ENCODE results near the gene BBS9.

The BBS9 gene

GRCh38 chr7:33596686-33597085, 467.3 kb downstream of the BBS9 start:
- TF ChIP-seq EZH2phosphoT487 (IDR thresholded peaks at IDR 0.05; ENCODE audit: low read depth) = no peak
- TF ChIP-seq, protein P1, sequence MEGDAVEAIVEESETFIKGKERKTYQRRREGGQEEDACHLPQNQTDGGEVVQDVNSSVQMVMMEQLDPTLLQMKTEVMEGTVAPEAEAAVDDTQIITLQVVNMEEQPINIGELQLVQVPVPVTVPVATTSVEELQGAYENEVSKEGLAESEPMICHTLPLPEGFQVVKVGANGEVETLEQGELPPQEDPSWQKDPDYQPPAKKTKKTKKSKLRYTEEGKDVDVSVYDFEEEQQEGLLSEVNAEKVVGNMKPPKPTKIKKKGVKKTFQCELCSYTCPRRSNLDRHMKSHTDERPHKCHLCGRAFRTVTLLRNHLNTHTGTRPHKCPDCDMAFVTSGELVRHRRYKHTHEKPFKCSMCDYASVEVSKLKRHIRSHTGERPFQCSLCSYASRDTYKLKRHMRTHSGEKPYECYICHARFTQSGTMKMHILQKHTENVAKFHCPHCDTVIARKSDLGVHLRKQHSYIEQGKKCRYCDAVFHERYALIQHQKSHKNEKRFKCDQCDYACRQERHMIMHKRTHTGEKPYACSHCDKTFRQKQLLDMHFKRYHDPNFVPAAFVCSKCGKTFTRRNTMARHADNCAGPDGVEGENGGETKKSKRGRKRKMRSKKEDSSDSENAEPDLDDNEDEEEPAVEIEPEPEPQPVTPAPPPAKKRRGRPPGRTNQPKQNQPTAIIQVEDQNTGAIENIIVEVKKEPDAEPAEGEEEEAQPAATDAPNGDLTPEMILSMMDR (IDR thresholded peaks at IDR 0.05; ENCODE audit: low read depth, low read length) = no peak
- no peak overlapping the region for H3K27ac ChIP-seq (ENCODE audit: low read length)
- H3K79me2 ChIP-seq (ENCODE audit: low read length) = no peaks in the 10 kb centered on the region
- no peak overlapping the region for H3K4me3 ChIP-seq (ENCODE audit: low read length)
- no peaks in the 10 kb centered on the region for H3K9me3 ChIP-seq (ENCODE audit: insufficient read depth, low read length)
- no peak overlapping the region for H3K9ac ChIP-seq (ENCODE audit: low read length)
- peaks cover 2% of the 10 kb centered on the region for H3K4me1 ChIP-seq (ENCODE audit: low read length)
- H3K27me3 ChIP-seq (ENCODE audit: low read depth, low read length) = no peaks in the 10 kb centered on the region
- H3K36me3 ChIP-seq (replicated peaks; ENCODE audit: low read depth, low read length) = no peaks in the 10 kb centered on the region
- no peak overlapping the region for H2AFZ ChIP-seq (ENCODE audit: low read depth, low read length)
- H4K20me1 ChIP-seq (ENCODE audit: insufficient read depth, low read length) = no peaks in the 10 kb centered on the region
- H3K4me2 ChIP-seq (ENCODE audit: low read length) = no peak overlapping the region

- no peak overlapping the region for H3K27ac ChIP-seq (ENCODE audit: low read length)
- H3K36me3 ChIP-seq (replicated peaks; ENCODE audit: low read depth, low read length) = no peaks in the 10 kb centered on the region
- H3K4me3 ChIP-seq (ENCODE audit: low read length) = no peak overlapping the region
- no peaks in the 10 kb centered on the region for H3K4me1 ChIP-seq (ENCODE audit: low read length)
- H3K79me2 ChIP-seq (ENCODE audit: low read length) = no peaks in the 10 kb centered on the region
- TF ChIP-seq, protein P1 (IDR thresholded peaks at IDR 0.05; ENCODE audit: low read depth, low read length) = no peak
- no peak for TF ChIP-seq EZH2phosphoT487 (IDR thresholded peaks at IDR 0.05; ENCODE audit: low read depth)
- no peak overlapping the region for H2AFZ ChIP-seq (ENCODE audit: low read depth, low read length)
- H3K4me2 ChIP-seq (ENCODE audit: low read length) = no peak overlapping the region
- no peaks in the 10 kb centered on the region for H4K20me1 ChIP-seq (ENCODE audit: insufficient read depth, low read length)
- no peaks in the 10 kb centered on the region for H3K9me3 ChIP-seq (ENCODE audit: insufficient read depth, low read length)
- no peaks in the 10 kb centered on the region for H3K27me3 ChIP-seq (ENCODE audit: low read depth, low read length)
- H3K9ac ChIP-seq (ENCODE audit: low read length) = no peak overlapping the region
Observed at GRCh38 chr7:33597181-33597580, 467.8 kb downstream of the BBS9 start.

DNA sequence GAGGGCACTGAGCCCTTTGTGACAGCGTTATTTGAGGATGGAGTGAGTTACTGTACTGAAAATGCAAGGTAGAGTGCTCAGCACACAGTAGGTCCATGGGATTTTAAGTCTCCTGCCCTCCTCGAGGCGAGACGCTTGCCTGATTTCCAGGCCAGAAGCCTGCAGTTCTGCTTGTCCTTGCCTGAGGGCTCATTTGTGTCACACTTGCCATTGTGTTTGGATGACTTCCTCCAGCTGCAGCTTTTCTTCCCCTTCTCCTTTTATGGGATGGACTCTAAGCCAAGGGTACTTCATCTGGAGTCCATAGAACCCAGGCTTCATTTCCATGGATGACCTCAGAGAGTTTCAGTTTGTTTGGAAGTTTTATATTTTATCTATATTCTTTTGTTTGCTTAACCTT, 471.7 kb downstream of the BBS9 start:
- H2AFZ ChIP-seq (ENCODE audit: low read depth, low read length) = no peak overlapping the region
- H3K27me3 ChIP-seq (ENCODE audit: low read depth, low read length) = no peaks in the 10 kb centered on the region
- H3K79me2 ChIP-seq (ENCODE audit: low read length) = no peaks in the 10 kb centered on the region
- H3K9ac ChIP-seq (ENCODE audit: low read length) = no peak overlapping the region
- H3K9me3 ChIP-seq (ENCODE audit: insufficient read depth, low read length) = no peaks in the 10 kb centered on the region
- H4K20me1 ChIP-seq (ENCODE audit: insufficient read depth, low read length) = no peaks in the 10 kb centered on the region
- no peak overlapping the region for H3K4me2 ChIP-seq (ENCODE audit: low read length)
- H3K36me3 ChIP-seq (replicated peaks; ENCODE audit: low read depth, low read length) = no peaks in the 10 kb centered on the region
- no peak overlapping the region for H3K27ac ChIP-seq (ENCODE audit: low read length)
- no peaks in the 10 kb centered on the region for H3K4me1 ChIP-seq (ENCODE audit: low read length)
- TF ChIP-seq, protein P1 (IDR thresholded peaks at IDR 0.05; ENCODE audit: low read depth, low read length) = no peak
- TF ChIP-seq EZH2phosphoT487 (IDR thresholded peaks at IDR 0.05; ENCODE audit: low read depth) = no peak
- H3K4me3 ChIP-seq (ENCODE audit: low read length) = no peak overlapping the region

- no peaks in the 10 kb centered on the region for H3K9me3 ChIP-seq (ENCODE audit: insufficient read depth, low read length)
- TF ChIP-seq, protein P1 (IDR thresholded peaks at IDR 0.05; ENCODE audit: low read depth, low read length) = no peak
- no peak for TF ChIP-seq EZH2phosphoT487 (IDR thresholded peaks at IDR 0.05; ENCODE audit: low read depth)
- H2AFZ ChIP-seq (ENCODE audit: low read depth, low read length) = no peak overlapping the region
- no peaks in the 10 kb centered on the region for H3K27me3 ChIP-seq (ENCODE audit: low read depth, low read length)
- H3K36me3 ChIP-seq (replicated peaks; ENCODE audit: low read depth, low read length) = no peaks in the 10 kb centered on the region
- no peak overlapping the region for H3K27ac ChIP-seq (ENCODE audit: low read length)
- no peak overlapping the region for H3K9ac ChIP-seq (ENCODE audit: low read length)
- no peak overlapping the region for H3K4me2 ChIP-seq (ENCODE audit: low read length)
- no peaks in the 10 kb centered on the region for H4K20me1 ChIP-seq (ENCODE audit: insufficient read depth, low read length)
- no peaks in the 10 kb centered on the region for H3K4me1 ChIP-seq (ENCODE audit: low read length)
- no peaks in the 10 kb centered on the region for H3K79me2 ChIP-seq (ENCODE audit: low read length)
- H3K4me3 ChIP-seq (ENCODE audit: low read length) = no peak overlapping the region
Observed at GRCh38 chr7:33601884-33602283, 472.5 kb downstream of the BBS9 start.

All from OCI-LY3 (cell line).